Measurements from ENCODE around the gene ALKBH1. TPM values are rescaled to one million over a fixed set of nuclear protein-coding genes. Genes with fewer than 3 reads are reported as not detected.
"Not testable (repeated sequence)": the region's sequence is repeated elsewhere in the genome, so short reads cannot be mapped to it uniquely, and the experiment has no call there.

ALKBH1 gene, protein sequence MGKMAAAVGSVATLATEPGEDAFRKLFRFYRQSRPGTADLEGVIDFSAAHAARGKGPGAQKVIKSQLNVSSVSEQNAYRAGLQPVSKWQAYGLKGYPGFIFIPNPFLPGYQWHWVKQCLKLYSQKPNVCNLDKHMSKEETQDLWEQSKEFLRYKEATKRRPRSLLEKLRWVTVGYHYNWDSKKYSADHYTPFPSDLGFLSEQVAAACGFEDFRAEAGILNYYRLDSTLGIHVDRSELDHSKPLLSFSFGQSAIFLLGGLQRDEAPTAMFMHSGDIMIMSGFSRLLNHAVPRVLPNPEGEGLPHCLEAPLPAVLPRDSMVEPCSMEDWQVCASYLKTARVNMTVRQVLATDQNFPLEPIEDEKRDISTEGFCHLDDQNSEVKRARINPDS
- total RNA-seq (10 to 100 TPM in 3 of 5 donors, 1 to 10 TPM in 1, not detected in 1; 7.0 to 21.6 (median 12.9) TPM), polyA plus RNA-seq (10 to 100 TPM in 1 of 3 donors, 1 to 10 TPM in 2; 5.7 to 10.2 (median 6.0) TPM)
- long read RNA-seq, donor 1, result 0 reads
- long read RNA-seq, donor 2, partial matches to known transcripts, result 0 of 1 reads
- long read RNA-seq, donor 2, other reads (novel, unspliced or antisense), result 0 of 1 reads
- long read RNA-seq, donor 3, partial matches to known transcripts, result 0 of 1 reads
- long read RNA-seq, donor 3, other reads (novel, unspliced or antisense), result 0 of 1 reads
- long read RNA-seq, donor 4, result 0 reads
- long read RNA-seq, donor 5, partial matches to known transcripts, result 0 of 2 reads
- long read RNA-seq, donor 5, other reads (novel, unspliced or antisense), result 0 of 2 reads
- long read RNA-seq, donor 6, partial matches to known transcripts, result 0 of 3 reads
- long read RNA-seq, donor 6, other reads (novel, unspliced or antisense), result 0 of 3 reads
- long read RNA-seq, donor 7, partial matches to known transcripts, result 0 of 1 reads
- long read RNA-seq, donor 7, other reads (novel, unspliced or antisense), result 0 of 1 reads
- long read RNA-seq, donor 8, result 0 reads
- long read RNA-seq, donor 9, result 0 reads
- long read RNA-seq, donor 10, partial matches to known transcripts, result 0 of 1 reads
- long read RNA-seq, donor 10, other reads (novel, unspliced or antisense), result 0 of 1 reads

- TF ChIP-seq POLR2A (IDR thresholded peaks at IDR 0.05) (no peak), POLR2AphosphoS5 (IDR thresholded peaks at IDR 0.05) (peak; percentile 82 to 94 (median 83)), CTCF (IDR thresholded peaks at IDR 0.05) (peak in 1 of 7 experiments; percentile 22)
- H3K9me3 ChIP-seq, result no peaks in the 10 kb centered on the region
- DNase-seq, result peak; percentile 90 to 97
- 0 to 1% (median 1%) methylated on average over 20 to 49 of the region's 49 CpGs for WGBS, 5 donors
- H3K4me3 ChIP-seq, result peak within 1 kb of the TSS; percentile 89 to 100 (median 96)
- peaks cover 28 to 57% (median 40%) of the 10 kb centered on the region in 4 donors for H3K4me1 ChIP-seq
- intact Hi-C loops (cut with DNase I; ENCODE audit: low total_unique reads), result no loop called here
- peak within 1 kb of the TSS; percentile 62 to 86 (median 82) for H3K27ac ChIP-seq
- no peaks in the 10 kb centered on the region for H3K27me3 ChIP-seq
- H3K36me3 ChIP-seq, result peaks cover 34 to 54% (median 53%) of the 10 kb centered on the region in 4 donors
These were observed at the start of gene ALKBH1, which contains the start of gene SLIRP for GRCh38 chr14:77707724-77708408. Gene ALKBH1, minus strand, starts transcription at chr14:77708023. Its CDS starts 19 bp downstream, at chr14:77708004. Gene SLIRP, plus strand, starts transcription at chr14:77708103. Its CDS starts 9 bp downstream, at chr14:77708112.

DNA sequence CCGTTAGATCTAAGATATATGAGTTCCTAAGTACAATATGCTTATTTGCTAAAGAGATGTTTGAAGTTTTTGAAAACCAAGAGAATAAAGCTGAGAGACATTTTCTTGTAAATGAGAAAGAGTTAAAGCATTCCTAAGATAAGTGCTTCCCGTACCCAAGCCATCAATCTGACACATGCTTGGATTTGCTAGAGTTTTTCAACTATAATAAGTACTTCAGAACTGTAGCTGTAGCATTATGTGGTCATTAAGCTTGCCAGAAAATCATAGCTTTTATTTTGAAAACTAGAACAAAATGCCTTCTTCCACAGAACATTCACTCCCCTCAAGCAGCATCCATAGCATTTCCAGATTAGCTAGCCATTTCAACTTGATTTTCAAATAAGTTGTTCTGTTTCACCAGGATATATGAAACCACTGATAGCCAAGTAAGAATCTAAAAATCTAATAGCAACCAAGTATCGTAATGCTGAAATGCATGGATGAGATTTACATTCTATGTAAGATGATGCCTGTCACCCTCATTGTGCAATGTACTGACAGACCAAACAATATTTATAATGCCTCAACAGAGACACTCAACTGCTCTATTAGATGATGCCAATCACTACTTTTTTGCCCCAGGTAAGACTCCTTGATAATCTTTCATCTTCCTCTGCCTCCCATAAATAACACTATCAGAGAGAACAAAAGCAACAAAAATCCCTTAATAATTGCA, 45.1 kb upstream of the ALKBH1 start:
- peaks cover 0 to 46% (median 27%) of the 10 kb centered on the region in 4 donors for H3K4me1 ChIP-seq
- intact Hi-C loops (cut with DNase I; ENCODE audit: low total_unique reads), result no loop called here
- no peak for DNase-seq
- no peaks in the 10 kb centered on the region for H3K9me3 ChIP-seq
- peaks cover 26 to 89% (median 75%) of the 10 kb centered on the region in 4 donors for H3K36me3 ChIP-seq
- no peak overlapping the region for H3K27ac ChIP-seq
- H3K27me3 ChIP-seq, result no peaks in the 10 kb centered on the region
- WGBS, 5 donors, result 43 to 78% (median 65%) methylated on average over 3 of the region's 3 CpGs
- no peak for TF ChIP-seq POLR2AphosphoS5 (IDR thresholded peaks at IDR 0.05)
- no peak for TF ChIP-seq CTCF (IDR thresholded peaks at IDR 0.05)
- no peak for TF ChIP-seq EP300 (IDR thresholded peaks at IDR 0.05)
- no peak for TF ChIP-seq POLR2A (IDR thresholded peaks at IDR 0.05)
- no peak overlapping the region for H3K4me3 ChIP-seq

DNA sequence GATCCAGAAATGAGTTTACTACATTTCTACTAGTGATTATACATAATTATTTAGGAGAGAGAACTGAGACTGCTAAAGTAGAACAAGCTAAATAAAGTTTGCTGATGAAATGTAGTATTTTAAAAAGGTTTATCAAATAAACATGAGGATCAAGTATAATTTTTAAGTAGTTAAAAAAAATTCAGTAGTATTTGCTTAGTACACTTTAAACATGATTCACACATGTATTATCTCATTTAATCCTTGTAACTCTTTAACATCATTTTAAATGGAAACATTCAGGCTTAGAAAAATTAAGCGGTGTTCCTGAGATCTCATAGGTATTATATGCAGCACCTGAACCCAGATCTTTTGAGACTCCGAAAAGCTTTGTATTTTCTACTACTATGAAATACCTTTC, 44.4 kb upstream of the ALKBH1 start:
- H3K36me3 ChIP-seq, result peaks cover 26 to 96% (median 82%) of the 10 kb centered on the region in 4 donors
- WGBS, 5 donors, result 94 to 99% (median 99%) methylated on average over 2 of the region's 2 CpGs

GRCh38 chr14:77747425-77747824, 39.6 kb upstream of the ALKBH1 start:
- H3K4me3 ChIP-seq; H3K27ac ChIP-seq; DNase-seq; intact Hi-C loops (cut with DNase I; ENCODE audit: low total_unique reads); H3K9me3 ChIP-seq; H3K27me3 ChIP-seq: not testable (repeated sequence)
- 88 to 100% (median 93%) methylated on average over 11 to 33 of the region's 33 CpGs for WGBS, 5 donors
- Histone ChIP-seq H3K36me3 (peaks cover 26 to 92% (median 81%) of the 10 kb centered on the region in 4 donors), H3K4me1 (peaks cover 6 to 34% (median 21%) of the 10 kb centered on the region in 4 donors)

More for the DNA sequence above, 44.4 kb upstream of the ALKBH1 start:
- no peak for DNase-seq
- H3K9me3 ChIP-seq, result no peaks in the 10 kb centered on the region
- TF ChIP-seq POLR2AphosphoS5 (IDR thresholded peaks at IDR 0.05), result no peak
- TF ChIP-seq CTCF (IDR thresholded peaks at IDR 0.05), result no peak
- TF ChIP-seq POLR2A (IDR thresholded peaks at IDR 0.05), result no peak
- no peak for TF ChIP-seq EP300 (IDR thresholded peaks at IDR 0.05)
- H3K4me1 ChIP-seq, result peaks cover 0 to 39% (median 21%) of the 10 kb centered on the region in 4 donors
- no peaks in the 10 kb centered on the region for H3K27me3 ChIP-seq
- intact Hi-C loops (cut with DNase I; ENCODE audit: low total_unique reads), result no loop called here
- no peak overlapping the region for H3K27ac ChIP-seq
- H3K4me3 ChIP-seq, result no peak overlapping the region
